Sigmoid colon (tissue), 4 donors: ENCODE measurements around the gene NEUROD4.

Experiments used
- EP300 ChIP-seq, 4 donors: sonication (generic); formaldehyde crosslinking; IDR thresholded peaks; one replicate each; pipeline ENCODE4 v1.6.1; 2017; ENCODE audit warnings: antibody characterized with exemption in 4 of 4
- POLR2A ChIP-seq, 2 donors: fragments of 450-650 bp; IDR thresholded peaks; one replicate each; pipeline ENCODE4 v1.6.1; 2016; ENCODE audit warnings: antibody characterized with exemption in 2 of 2, mild to moderate bottlenecking in 2 of 2, moderate library complexity in 2 of 2
- TF ChIP-seq, protein P1 (sequence below), 4 experiments: fragments of 450-650 bp in 3 of 4; fragments of 200-600 bp in 1 of 4; IDR thresholded peaks; one replicate each; pipeline ENCODE4 v1.5.1; 2016 to 2019; ENCODE audit warnings: antibody characterized with exemption in 4 of 4, mild to moderate bottlenecking in 3 of 4, moderate library complexity in 2 of 4

DNA sequence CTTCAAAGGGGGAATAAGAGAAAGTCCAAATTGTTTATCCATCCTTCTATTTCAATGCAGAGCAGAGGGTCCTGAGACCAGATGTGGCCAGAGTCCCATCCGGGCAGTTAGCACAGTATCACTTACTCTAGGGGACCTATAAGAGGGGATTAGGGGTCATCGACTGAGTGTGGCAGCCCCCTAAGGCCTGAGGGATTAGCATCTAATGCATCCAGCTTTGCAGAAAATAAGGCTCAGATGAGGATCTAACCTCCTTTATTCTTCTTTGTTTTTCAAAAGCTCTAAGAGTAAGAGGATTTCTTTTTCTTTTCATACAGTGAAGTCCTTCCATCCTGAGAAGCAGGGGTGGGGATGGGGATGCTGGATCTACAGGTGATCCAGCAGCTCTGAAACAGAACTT, 43.5 kb downstream of the NEUROD4 start:
- TF ChIP-seq POLR2A (IDR thresholded peaks at IDR 0.05) = no peak
- TF ChIP-seq EP300 (IDR thresholded peaks at IDR 0.05) = no peak
- TF ChIP-seq, protein P1, sequence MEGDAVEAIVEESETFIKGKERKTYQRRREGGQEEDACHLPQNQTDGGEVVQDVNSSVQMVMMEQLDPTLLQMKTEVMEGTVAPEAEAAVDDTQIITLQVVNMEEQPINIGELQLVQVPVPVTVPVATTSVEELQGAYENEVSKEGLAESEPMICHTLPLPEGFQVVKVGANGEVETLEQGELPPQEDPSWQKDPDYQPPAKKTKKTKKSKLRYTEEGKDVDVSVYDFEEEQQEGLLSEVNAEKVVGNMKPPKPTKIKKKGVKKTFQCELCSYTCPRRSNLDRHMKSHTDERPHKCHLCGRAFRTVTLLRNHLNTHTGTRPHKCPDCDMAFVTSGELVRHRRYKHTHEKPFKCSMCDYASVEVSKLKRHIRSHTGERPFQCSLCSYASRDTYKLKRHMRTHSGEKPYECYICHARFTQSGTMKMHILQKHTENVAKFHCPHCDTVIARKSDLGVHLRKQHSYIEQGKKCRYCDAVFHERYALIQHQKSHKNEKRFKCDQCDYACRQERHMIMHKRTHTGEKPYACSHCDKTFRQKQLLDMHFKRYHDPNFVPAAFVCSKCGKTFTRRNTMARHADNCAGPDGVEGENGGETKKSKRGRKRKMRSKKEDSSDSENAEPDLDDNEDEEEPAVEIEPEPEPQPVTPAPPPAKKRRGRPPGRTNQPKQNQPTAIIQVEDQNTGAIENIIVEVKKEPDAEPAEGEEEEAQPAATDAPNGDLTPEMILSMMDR (IDR thresholded peaks at IDR 0.05) = no peak
